HS-5 (cell line): Measurements from ENCODE around the gene SOX5.
"Not testable (repeated sequence)": the region's sequence is repeated elsewhere in the genome, so short reads cannot be mapped to it uniquely, and the experiment has no call there.

ENCODE experiments used
- DNase-seq: peaks from one replicate; pipeline ENCODE4 v3.0.0-alpha.2; 2012; ENCODE audit warnings: low read depth

The SOX5 gene

GRCh38 chr12:23756416-23756815, 193.1 kb downstream of the SOX5 start:
- no peak for DNase-seq

GRCh38 chr12:23753628-23754365, 195.7 kb downstream of the SOX5 start:
- no peak for DNase-seq

DNA sequence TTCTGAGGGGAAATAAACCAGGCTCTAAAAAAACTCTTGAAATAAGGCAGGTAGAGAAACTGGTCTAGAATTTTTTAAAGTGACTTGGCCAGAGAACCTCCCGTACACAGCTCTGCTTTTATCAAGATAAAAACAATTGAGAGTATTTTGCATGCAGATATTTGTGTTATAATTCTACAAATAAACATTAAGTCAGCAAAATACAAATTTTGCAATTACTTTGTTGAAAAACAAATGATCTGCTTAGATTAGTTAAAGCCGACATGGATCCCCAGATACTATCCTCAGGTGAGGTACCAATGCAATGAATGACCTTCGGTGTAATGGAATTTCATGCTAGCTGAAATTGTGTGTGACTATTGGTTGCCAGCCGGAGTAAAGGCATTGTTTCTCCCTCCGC, 197.2 kb downstream of the SOX5 start:
- no peak for DNase-seq

GRCh38 chr12:23751641-23752040, 197.8 kb downstream of the SOX5 start:
- DNase-seq, result no peak

- DNase-seq, result no peak
These were observed 198.5 kb downstream of the SOX5 start for GRCh38 chr12:23750923-23751322.

- no peak for DNase-seq
These were observed 204.8 kb downstream of the SOX5 start for GRCh38 chr12:23744696-23745095.

GRCh38 chr12:23742574-23742973, 206.9 kb downstream of the SOX5 start:
- DNase-seq, result no peak

DNA sequence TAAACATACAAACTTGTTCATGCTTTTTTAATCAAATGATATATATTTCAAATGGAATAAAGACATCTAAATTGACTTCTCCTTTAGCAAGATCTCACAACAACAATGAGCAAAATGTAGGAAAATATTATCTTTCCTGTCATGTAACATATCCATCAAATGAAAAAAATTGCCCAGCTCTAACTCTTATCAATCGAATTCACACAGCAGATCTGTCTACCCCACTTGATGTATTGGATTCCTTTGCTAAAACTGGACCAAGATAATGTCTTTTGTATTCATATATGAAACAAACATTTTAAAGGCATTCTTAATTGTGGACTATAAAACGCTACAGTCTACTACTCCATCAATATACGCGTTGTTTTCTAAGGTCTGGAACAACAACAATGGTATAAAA, 218.0 kb downstream of the SOX5 start:
- DNase-seq, result no peak

DNA sequence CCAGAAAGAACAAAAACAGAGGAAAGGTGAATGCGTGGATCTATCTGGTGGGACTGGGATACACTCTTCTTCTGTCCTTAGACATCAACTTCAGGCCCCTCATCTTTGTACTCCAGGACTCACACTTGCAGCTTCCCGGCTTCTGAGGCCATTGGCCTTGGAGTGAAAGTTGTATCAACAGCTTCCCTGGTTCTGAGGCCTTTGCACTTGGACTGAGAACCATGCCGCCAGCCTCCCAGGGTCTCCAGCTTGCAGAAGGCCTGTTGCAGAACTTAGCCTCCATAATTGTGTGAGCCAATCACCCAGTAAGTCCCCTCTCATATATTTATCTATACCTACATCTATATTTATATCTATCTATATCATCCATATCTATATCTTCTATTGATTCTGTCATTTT, 218.4 kb downstream of the SOX5 start:
- no peak for DNase-seq

DNA sequence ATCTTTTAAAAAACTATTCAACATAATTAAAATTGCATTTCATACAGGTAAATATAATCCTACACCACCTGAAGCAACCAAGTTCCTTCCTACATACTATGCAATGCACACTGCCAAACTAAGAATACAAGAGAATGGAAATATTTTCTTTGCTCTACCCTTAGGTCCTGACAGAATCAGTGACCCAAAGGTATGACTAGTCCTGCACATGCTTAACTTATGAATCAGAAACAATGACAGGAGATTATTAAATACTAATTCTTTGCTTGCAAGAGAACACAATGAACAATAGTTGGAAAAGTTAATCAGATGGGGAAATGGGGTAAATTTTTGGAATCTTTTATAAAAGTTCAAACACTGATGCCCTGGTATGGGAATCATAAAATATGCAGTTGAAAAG, 220.1 kb downstream of the SOX5 start:
- no peak for DNase-seq

DNA sequence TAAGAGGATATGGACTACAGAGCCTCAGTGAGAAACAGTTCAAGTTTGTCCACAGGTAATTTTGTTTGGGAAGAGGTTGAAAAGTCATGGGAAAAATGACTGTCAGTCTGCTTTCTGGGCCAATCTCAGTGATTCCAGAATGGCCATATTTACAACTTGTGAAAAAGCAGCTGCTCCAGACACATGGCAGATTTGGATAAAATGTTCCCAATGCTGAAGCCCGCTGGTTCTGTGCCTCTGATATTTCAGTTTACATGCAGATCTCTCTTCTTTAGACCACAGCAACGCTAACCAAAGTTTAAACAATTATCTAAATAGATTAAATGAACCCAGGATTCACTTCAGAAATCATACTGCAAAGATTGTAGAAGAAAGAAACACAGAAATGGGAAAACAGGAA, 222.8 kb downstream of the SOX5 start:
- DNase-seq, result no peak

GRCh38 chr12:23722655-23723054, 226.8 kb downstream of the SOX5 start:
- no peak for DNase-seq

DNA sequence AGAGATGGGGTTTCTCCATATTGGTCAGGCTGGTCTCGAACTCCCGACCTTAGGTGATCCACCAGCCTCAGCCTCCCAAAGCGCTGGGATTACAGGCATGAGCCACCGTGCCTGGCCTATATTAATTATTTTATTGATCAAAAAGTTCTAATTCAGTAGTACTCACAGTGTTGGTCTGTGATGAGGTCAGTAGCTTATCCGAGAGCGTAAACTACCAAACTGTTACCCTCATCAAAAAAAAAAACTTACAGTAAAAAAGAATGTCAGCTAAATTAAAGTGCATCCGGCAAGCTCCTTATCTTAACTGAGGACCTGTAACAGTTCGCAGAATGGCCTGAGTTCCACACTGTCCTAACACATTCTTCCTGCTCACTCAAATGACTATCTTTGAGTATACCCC, 228.2 kb downstream of the SOX5 start:
- no peak for DNase-seq

GRCh38 chr12:23719493-23719892, 230.0 kb downstream of the SOX5 start:
- no peak for DNase-seq

DNA sequence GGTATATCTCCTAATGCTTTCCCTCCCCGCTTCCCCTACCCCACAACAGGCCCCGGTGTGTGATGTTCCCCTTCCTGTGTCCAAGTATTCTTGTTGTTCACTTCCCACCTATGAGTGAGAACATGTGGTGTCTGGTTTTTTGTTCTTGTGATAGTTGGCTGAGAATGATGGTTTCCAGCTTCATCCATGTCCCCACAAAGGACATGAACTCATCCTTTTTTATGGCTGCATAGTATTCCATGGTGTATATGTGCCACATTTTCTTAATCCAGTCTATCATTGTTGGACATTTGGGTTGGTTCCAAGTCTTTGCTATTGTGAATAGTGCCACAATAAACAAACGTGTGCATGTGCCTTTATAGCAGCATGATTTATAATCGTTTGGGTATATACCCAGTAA, 239.1 kb downstream of the SOX5 start:
- not testable (repeated sequence) for DNase-seq

GRCh38 chr12:23708185-23708837, 241.2 kb downstream of the SOX5 start:
- DNase-seq, result no peak

- DNase-seq, result no peak
These were observed 242.2 kb downstream of the SOX5 start for GRCh38 chr12:23707270-23707669.

GRCh38 chr12:23704992-23705943, 244.2 kb downstream of the SOX5 start:
- DNase-seq, result no peak

DNA sequence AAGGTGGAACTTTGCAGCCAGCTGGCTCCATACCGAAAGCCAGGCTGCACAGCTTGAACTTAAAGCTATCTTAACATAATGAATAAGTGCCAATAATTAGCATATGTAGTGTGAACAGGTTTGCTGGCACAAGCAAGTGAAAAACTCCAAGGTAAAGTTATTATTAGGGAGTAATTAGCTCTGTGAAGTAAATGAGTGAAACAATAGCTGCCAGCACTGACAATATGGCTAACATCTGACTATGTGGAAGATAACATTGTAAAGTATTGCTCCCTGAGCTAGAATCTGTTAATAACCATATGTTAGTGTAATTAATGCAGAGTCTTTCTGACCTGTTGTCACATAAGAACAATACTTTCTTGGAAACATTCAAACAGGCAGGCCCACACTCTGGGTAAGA, 246.4 kb downstream of the SOX5 start:
- DNase-seq, result no peak

- no peak for DNase-seq
These were observed 250.4 kb downstream of the SOX5 start for GRCh38 chr12:23699031-23699430.

- no peak for DNase-seq
These were observed 254.6 kb downstream of the SOX5 start for GRCh38 chr12:23694920-23695319.

DNA sequence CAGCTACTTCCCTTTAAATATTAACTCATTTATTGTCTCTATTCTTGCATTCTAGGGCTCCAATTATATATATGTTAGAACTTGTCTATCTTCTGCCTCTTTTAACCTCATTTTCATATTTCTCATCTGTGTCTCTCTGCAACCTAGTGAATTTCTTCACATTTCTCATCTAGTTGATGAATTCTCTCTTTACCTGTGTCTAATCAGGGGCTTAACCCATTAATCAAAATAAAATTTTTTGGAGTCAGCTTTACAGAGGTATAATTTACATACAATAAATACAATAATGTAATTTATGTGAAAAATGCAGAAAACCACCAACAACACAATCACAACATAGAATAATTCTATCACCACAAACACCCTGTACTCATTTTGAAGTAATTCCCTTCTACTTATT, 255.2 kb downstream of the SOX5 start:
- no peak for DNase-seq

GRCh38 chr12:23687947-23688346, 261.5 kb downstream of the SOX5 start:
- DNase-seq, result no peak
